H1 (cell line): ENCODE measurements around the gene ASPRV1. TPM values are rescaled to one million over a fixed set of nuclear protein-coding genes. Genes with fewer than 3 reads are reported as not detected.

Source experiments
- CTCF ChIA-PET: fragments of 300-600 bp; sonication (Branson Sonifier 250); formaldehyde crosslinking; loops from one replicate; lab custom pipeline; 2021; ENCODE audit not compliant: partially characterized antibody; lab: Charles Lee
- POLR2A ChIA-PET: fragments of 300-600 bp; sonication (Branson Sonifier 250); formaldehyde crosslinking; loops from one replicate; lab custom pipeline; 2021; ENCODE audit warnings: inconsistent platforms; ENCODE audit not compliant: partially characterized antibody; lab: Charles Lee
- DNase-seq, 2 experiments: peaks; one replicate each; pipeline versions ENCODE4 v3.0.0 to v3.0.0-alpha.2; 2010 to 2022; ENCODE audit warnings: low spot score in 2 of 2, low read depth in 1 of 2, mixed read lengths in 1 of 2
- FAIRE-seq: peaks from 2 replicates; lab custom pipeline; 2011; peaks lifted over from hg19 to GRCh38; lab: Jason Lieb, UNC
- H2AFZ ChIP-seq: 2 replicates; pipeline ENCODE4 v1.8.1; 2012; ENCODE audit warnings: low read length, inconsistent platforms
- H2AK5ac ChIP-seq: 2 replicates; pipeline ENCODE4 v1.6.1; 2013; ENCODE audit warnings: low read depth, low read length
- H2BK120ac ChIP-seq: replicated peaks from 2 replicates; pipeline ENCODE3; 2013; ENCODE audit warnings: low read depth, low read length, inconsistent platforms
- H2BK12ac ChIP-seq: 2 replicates; pipeline ENCODE4 v1.6.1; 2013; ENCODE audit warnings: low read depth, low read length
- H2BK15ac ChIP-seq: 2 replicates; pipeline ENCODE4 v1.6.1; 2013; ENCODE audit warnings: low read length
- H2BK20ac ChIP-seq: 2 replicates; pipeline ENCODE4 v1.6.1; 2013; ENCODE audit warnings: low read length
- H2BK5ac ChIP-seq: 2 replicates; pipeline ENCODE4 v1.6.1; 2013; ENCODE audit warnings: low read depth, low read length
- H3K14ac ChIP-seq: 2 replicates; pipeline ENCODE4 v1.6.1; 2013; ENCODE audit warnings: inconsistent platforms; ENCODE audit not compliant: insufficient read length
- H3K18ac ChIP-seq: 2 replicates; pipeline ENCODE4 v1.6.1; 2013; ENCODE audit warnings: low read length; ENCODE audit errors: extremely low read depth
- H3K23ac ChIP-seq: 2 replicates; pipeline ENCODE4 v1.6.1; 2013; ENCODE audit warnings: inconsistent platforms; ENCODE audit not compliant: insufficient read length
- H3K23me2 ChIP-seq: 2 replicates; pipeline ENCODE4 v1.6.1; 2013; ENCODE audit warnings: low read depth, low read length
- H3K27ac ChIP-seq: 2 replicates; pipeline ENCODE4 v1.6.1; 2011; ENCODE audit warnings: low read depth, low read length, inconsistent platforms
- H3K27me3 ChIP-seq, 4 experiments: replicated peaks in 1 of 4; 1 replicate in 1 of 4; 2 replicates in 3 of 4; pipeline versions ENCODE4 v1.6.1 to v1.8.1; 2011 to 2013; ENCODE audit warnings: low read length in 3 of 4, mild to moderate bottlenecking in 3 of 4, inconsistent platforms in 2 of 4, mixed read lengths in 2 of 4, moderate library complexity in 1 of 4; ENCODE audit not compliant: control insufficient read depth in 3 of 4, insufficient read depth in 3 of 4; ENCODE audit errors: extremely low read depth in 1 of 4
- H3K36me3 ChIP-seq, 4 experiments: 2 replicates each; pipeline versions ENCODE4 v1.6.1 to v1.8.1; 2011 to 2013; ENCODE audit warnings: mild to moderate bottlenecking in 4 of 4, low read length in 3 of 4, moderate library complexity in 2 of 4, control low read depth in 1 of 4, inconsistent platforms in 1 of 4; ENCODE audit not compliant: insufficient read depth in 4 of 4, control insufficient read depth in 2 of 4
- H3K4ac ChIP-seq: replicated peaks from 2 replicates; pipeline ENCODE3; 2013; ENCODE audit warnings: low read length, low read depth, mixed read lengths, inconsistent platforms; ENCODE audit not compliant: insufficient read length
- H3K4me1 ChIP-seq, 4 experiments: replicated peaks in 1 of 4; 1 replicate in 1 of 4; 2 replicates in 3 of 4; pipeline versions ENCODE4 v1.6.1 to v1.8.1; 2011 to 2013; ENCODE audit warnings: low read length in 3 of 4, inconsistent platforms in 2 of 4, mixed read lengths in 1 of 4; ENCODE audit not compliant: insufficient read depth in 4 of 4, control insufficient read depth in 3 of 4
- H3K4me2 ChIP-seq, 2 experiments: 2 replicates each; pipeline versions ENCODE4 v1.6.1 to v1.8.1; 2011 to 2013; ENCODE audit warnings: low read depth in 2 of 2, low read length in 2 of 2, control low read depth in 1 of 2, inconsistent platforms in 1 of 2, mild to moderate bottlenecking in 1 of 2; ENCODE audit not compliant: insufficient read depth in 1 of 2
- H3K4me3 ChIP-seq, 4 experiments: fragments of 200-600, 300-600 bp in 1 of 4; sonication (generic), shearing (Covaris generic), sonication (Bioruptor Twin) in 1 of 4; 2 replicates each; pipeline versions ENCODE4 v1.5.1 to v1.8.1; 2011 to 2016; ENCODE audit warnings: low read length in 4 of 4, low read depth in 3 of 4, control low read depth in 2 of 4, inconsistent platforms in 2 of 4, mild to moderate bottlenecking in 2 of 4, mixed read lengths in 1 of 4, moderate library complexity in 1 of 4; ENCODE audit not compliant: insufficient read depth in 2 of 4; ENCODE audit errors: extremely low read depth in 1 of 4
- H3K56ac ChIP-seq: replicated peaks from 2 replicates; pipeline ENCODE3; 2013; ENCODE audit warnings: low read depth, mild to moderate bottlenecking, mixed read lengths, low read length, inconsistent platforms; ENCODE audit not compliant: insufficient read length
- H3K79me1 ChIP-seq: 2 replicates; pipeline ENCODE4 v1.6.1; 2013; ENCODE audit warnings: low read depth, low read length, control low read depth
- H3K79me2 ChIP-seq, 2 experiments: 2 replicates each; pipeline versions ENCODE4 v1.6.1 to v1.8.1; 2012 to 2013; ENCODE audit warnings: low read length in 2 of 2, mild to moderate bottlenecking in 2 of 2, inconsistent platforms in 1 of 2; ENCODE audit not compliant: insufficient read depth in 2 of 2, control insufficient read depth in 1 of 2
- H3K9ac ChIP-seq, 4 experiments: replicated peaks in 1 of 4; 1 replicate in 1 of 4; 2 replicates in 3 of 4; pipeline versions ENCODE4 v1.6.1 to v1.8.1; 2011 to 2013; ENCODE audit warnings: low read depth in 3 of 4, low read length in 3 of 4, control low read depth in 2 of 4, mild to moderate bottlenecking in 2 of 4, moderate library complexity in 2 of 4, inconsistent platforms in 1 of 4; ENCODE audit errors: extremely low read depth in 1 of 4
- H3K9me3 ChIP-seq, 2 experiments: 2 replicates each; pipeline versions ENCODE4 v1.6.1 to v1.8.1; 2012 to 2013; ENCODE audit warnings: mild to moderate bottlenecking in 2 of 2, moderate library complexity in 2 of 2, control low read depth in 1 of 2, inconsistent platforms in 1 of 2, low read depth in 1 of 2, low read length in 1 of 2, mixed read lengths in 1 of 2; ENCODE audit not compliant: insufficient read depth in 2 of 2
- H4K20me1 ChIP-seq, 2 experiments: replicated peaks in 1 of 2; 2 replicates each; pipeline versions ENCODE3 to v1.8.1; 2011 to 2013; ENCODE audit warnings: inconsistent platforms in 2 of 2, low read length in 2 of 2, mild to moderate bottlenecking in 1 of 2; ENCODE audit not compliant: insufficient read depth in 2 of 2, control insufficient read depth in 1 of 2
- H4K5ac ChIP-seq: 2 replicates; pipeline ENCODE4 v1.6.1; 2013; ENCODE audit warnings: low read length, low read depth, mixed read lengths, inconsistent platforms; ENCODE audit not compliant: insufficient read length
- H4K8ac ChIP-seq: 2 replicates; pipeline ENCODE4 v1.8.0; 2013; ENCODE audit warnings: mild to moderate bottlenecking, moderate library complexity, low read length, inconsistent platforms; ENCODE audit not compliant: insufficient read depth; ENCODE audit errors: extremely low read depth
- H4K91ac ChIP-seq: replicated peaks from 2 replicates; pipeline ENCODE3; 2013; ENCODE audit warnings: low read length, mixed read lengths, inconsistent platforms; ENCODE audit not compliant: insufficient read length
- JUN ChIP-seq: IDR thresholded peaks from 2 replicates; pipeline ENCODE4 v1.6.1; 2011; ENCODE audit warnings: low read depth, mild to moderate bottlenecking, improper control_type of control experiment, low read length
- MAX ChIP-seq: IDR thresholded peaks from 2 replicates; pipeline ENCODE4 v1.6.1; 2012; ENCODE audit warnings: inconsistent platforms
- RFX5 ChIP-seq: IDR thresholded peaks from 2 replicates; pipeline ENCODE4 v1.6.1; 2011; ENCODE audit warnings: low read depth, low read length, improper control_type of control experiment, borderline replicate concordance
- SIN3A ChIP-seq, 2 experiments: IDR thresholded peaks in 1 of 2; conservative IDR thresholded peaks in 1 of 2; 2 replicates each; pipeline ENCODE4 v1.6.1; 2011 to 2012; ENCODE audit warnings: low read length in 2 of 2, improper control_type of control experiment in 1 of 2, low read depth in 1 of 2, mild to moderate bottlenecking in 1 of 2
- SP1 ChIP-seq: IDR thresholded peaks from 2 replicates; pipeline ENCODE4 v1.6.1; 2011; ENCODE audit warnings: low read depth, low read length
- WGBS, 2 experiments: shearing (Covaris generic) in 1 of 2; methylation state at CpG; one replicate each; pipeline versions ENCODE4 v1.1.6 to v1.1.7; 2013 to 2015; ENCODE audit warnings: low lambda C conversion rate in 2 of 2, mixed read lengths in 2 of 2, inconsistent platforms in 1 of 2, low coverage in 1 of 2, missing lambda C conversion rate in 1 of 2; ENCODE audit not compliant: insufficient replicate concordance in 2 of 2, insufficient coverage in 1 of 2, insufficient read length in 1 of 2; ENCODE audit errors: extremely low coverage in 1 of 2, missing lambda C conversion rate in 1 of 2; 5-methylcytosine and 5-hydroxymethylcytosine counted together
- polyA plus RNA-seq, 7 experiments: library from polyadenylated mRNA; depleted of rRNA in 3 of 7; stranded (reverse) in 5 of 7; unstranded in 2 of 7; fragments of >200 nt in 5 of 7; fragments of 200-250 nt in 2 of 7; gene quantifications; 1 replicate in 5 of 7; 2 replicates in 1 of 7; 4 replicates in 1 of 7; pipeline versions ENCODE4 v1.2.1 to v1.2.3, GENCODE V29; 2011 to 2013; ENCODE audit warnings: missing spikeins in 2 of 7, mixed read lengths in 2 of 7
- total RNA-seq: library from RNA; stranded (reverse); fragmentation: NEBNext Ultra II Directional; extraction: Animal tissue kit (Norgen Biotek cat#: 25700); gene quantifications from 2 replicates; pipeline ENCODE4 v1.2.1, GENCODE V29; 2021

ASPRV1 gene
- total and polyA plus RNA-seq, 2 of the 8 experiments (the other 6 are each of a cell fraction or from before 2014, with no cell fraction given): 0.59 to 0.95 TPM

DNA sequence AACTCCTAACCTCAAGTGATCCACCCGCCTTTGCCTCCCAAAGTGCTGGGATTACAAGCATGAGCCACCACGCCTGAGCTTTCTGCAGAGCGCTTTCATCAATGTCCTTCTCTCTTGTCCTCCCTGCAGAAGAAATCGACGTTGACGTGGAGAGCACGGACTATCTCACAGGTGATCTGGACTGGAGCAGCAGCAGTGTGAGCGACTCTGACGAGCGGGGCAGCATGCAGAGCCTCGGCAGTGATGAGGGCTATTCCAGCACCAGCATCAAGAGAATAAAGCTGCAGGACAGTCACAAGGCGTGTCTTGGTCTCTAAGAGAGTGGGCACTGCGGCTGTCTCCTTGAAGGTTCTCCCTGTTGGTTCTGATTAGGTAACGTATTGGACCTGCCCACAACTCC lies 23.5 kb downstream of the ASPRV1 start:
- H3K9ac ChIP-seq: no peak overlapping the region
- H3K14ac ChIP-seq: no peak overlapping the region
- no peaks in the 10 kb centered on the region for H3K27me3 ChIP-seq
- H3K23me2 ChIP-seq: no peaks in the 10 kb centered on the region
- no peak overlapping the region for H3K27ac ChIP-seq
- H3K79me2 ChIP-seq: no peaks in the 10 kb centered on the region
- H3K4me3 ChIP-seq: no peak overlapping the region
- no peaks in the 10 kb centered on the region for H3K79me1 ChIP-seq
- POLR2A ChIA-PET: interaction anchor here (0.5 to 2.3 kb wide), 7 partner anchors 11 to 186 kb away, joined by 3 to 6 read pairs (median 3); partner anchors contain the start of genes MXD1 and PCBP1
- H3K4me1 ChIP-seq: peaks cover 0 to 6% (median 3%) of the 10 kb centered on the region in 4 experiments; a peak in 3 of 7 replicates
- no peak overlapping the region for H4K5ac ChIP-seq
- H2BK120ac ChIP-seq: no peak overlapping the region
- H3K9me3 ChIP-seq: no peaks in the 10 kb centered on the region
- H2BK15ac ChIP-seq: no peak overlapping the region
- peaks cover 0 to 4% (median 0%) of the 10 kb centered on the region in 4 experiments; a peak in 2 of 8 replicates for H3K36me3 ChIP-seq
- H3K4me2 ChIP-seq: no peak overlapping the region
- 94% methylated on average over 14 of the region's 14 CpGs; no CpG with 5 or more reads in 1 of the 2 experiments for WGBS, 2 experiments
- no peak overlapping the region for H4K91ac ChIP-seq
- no peak overlapping the region for H3K4ac ChIP-seq
- no peak overlapping the region for H3K18ac ChIP-seq
- TF ChIP-seq JUN (no peak), MAX (no peak), SP1 (no peak), SIN3A (conservative IDR thresholded peaks at IDR 0.05 in 1 of 2, IDR thresholded peaks at IDR 0.05 in 1 of 2; ENCODE audit: low read depth in 1 of 2, low read length in 2 of 2) (no peak), RFX5 (no peak)
- no peak overlapping the region; the same call in 1 of the 2 replicates for H2BK5ac ChIP-seq
- no peak for DNase-seq
- FAIRE-seq: no peak
- no peak overlapping the region for H3K23ac ChIP-seq
- H2AFZ ChIP-seq: no peak overlapping the region
- H2BK12ac ChIP-seq: no peak overlapping the region
- no peaks in the 10 kb centered on the region for H4K20me1 ChIP-seq
- H4K8ac ChIP-seq: no peak overlapping the region
- CTCF ChIA-PET: interaction anchor here (1.5 to 3.5 kb wide), 3 partner anchors 14 to 125 kb away, joined by 3 to 12 read pairs (median 4); no protein-coding TSS in a partner anchor
- H2AK5ac ChIP-seq: no peak overlapping the region
- H2BK20ac ChIP-seq: no peak overlapping the region
- H3K56ac ChIP-seq: no peak overlapping the region
